Measurements from ENCODE around the gene TTC33. TPM values are rescaled to one million over a fixed set of nuclear protein-coding genes. Genes with fewer than 3 reads are reported as not detected.
"Not testable (repeated sequence)": the region's sequence is repeated elsewhere in the genome, so short reads cannot be mapped to it uniquely, and the experiment has no call there.

Gene TTC33
- total RNA-seq, 1 experiment from 2014 or later = 12.6 TPM

GRCh38 chr5:40646266-40646665 is 109.5 kb downstream of the TTC33 start:
- H3K4me1 ChIP-seq (ENCODE audit: control insufficient read depth, insufficient read depth, low read length) = no peaks in the 10 kb centered on the region; the same call in 1 of the 2 replicates
- no peak for TF ChIP-seq TCF7L2 (IDR thresholded peaks at IDR 0.05; ENCODE audit: low read depth, low read length)
- no peak for TF ChIP-seq SIN3A (IDR thresholded peaks at IDR 0.05; ENCODE audit: borderline replicate concordance, insufficient read depth, low read depth, low read length)
- TF ChIP-seq REST (IDR thresholded peaks at IDR 0.05; ENCODE audit: insufficient read depth in 1 of 2, low read depth in 2 of 2, low read length in 1 of 2) = no peak
- TF ChIP-seq CTCF (IDR thresholded peaks at IDR 0.05) = no peak
- TF ChIP-seq POLR2AphosphoS5 (IDR thresholded peaks at IDR 0.05; ENCODE audit: low read depth, low read length) = no peak
- H3K9me3 ChIP-seq (ENCODE audit: control insufficient read depth, insufficient read depth, low read depth, low read length) = no peaks in the 10 kb centered on the region
- ChIA-PET POLR2A (no interaction called here), CTCF (no interaction called here)
- ATAC-seq (no peak), DNase-seq (ENCODE audit: low read depth, low spot score) (no peak)
- no peak overlapping the region for H3K4me3 ChIP-seq (ENCODE audit: low read depth in 2 of 2, low read length in 2 of 2)
- intact Hi-C loops (cut with micrococcal nuclease; ENCODE audit: unreplicated experiment) = no loop called here
- in situ Hi-C loops (cut with HindIII; ENCODE audit: low pct_unique_long_range_greater_than_20kb, low sequenced_read_pairs) = no loop called here
- no peak overlapping the region for H3K27ac ChIP-seq (ENCODE audit: low read length)
- BruUV-seq (replicated peaks) = no TSS peak
- no peaks in the 10 kb centered on the region for H3K27me3 ChIP-seq (ENCODE audit: control insufficient read depth, insufficient read depth, low read length)
- H3K36me3 ChIP-seq (ENCODE audit: control insufficient read depth, insufficient read depth, low read length) = no peaks in the 10 kb centered on the region

- ATAC-seq; H3K4me1 ChIP-seq (ENCODE audit: control insufficient read depth, insufficient read depth, low read length); DNase-seq (ENCODE audit: low read depth, low spot score); CTCF ChIA-PET; H3K27ac ChIP-seq (ENCODE audit: low read length); intact Hi-C loops (cut with micrococcal nuclease; ENCODE audit: unreplicated experiment); H3K4me3 ChIP-seq (ENCODE audit: low read depth in 2 of 2, low read length in 2 of 2); BruUV-seq (replicated peaks); in situ Hi-C loops (cut with HindIII; ENCODE audit: low pct_unique_long_range_greater_than_20kb, low sequenced_read_pairs); POLR2A ChIA-PET; H3K36me3 ChIP-seq (ENCODE audit: control insufficient read depth, insufficient read depth, low read length); H3K27me3 ChIP-seq (ENCODE audit: control insufficient read depth, insufficient read depth, low read length); H3K9me3 ChIP-seq (ENCODE audit: control insufficient read depth, insufficient read depth, low read depth, low read length): not testable (repeated sequence)
Measured at GRCh38 chr5:40639531-40639930, 116.2 kb downstream of the TTC33 start.

GRCh38 chr5:40634593-40634992 is 121.2 kb downstream of the TTC33 start:
- no peak for TF ChIP-seq POLR2AphosphoS5 (IDR thresholded peaks at IDR 0.05; ENCODE audit: low read depth, low read length)
- TF ChIP-seq TCF7L2 (IDR thresholded peaks at IDR 0.05; ENCODE audit: low read depth, low read length) = no peak
- TF ChIP-seq CTCF (IDR thresholded peaks at IDR 0.05) = no peak
- TF ChIP-seq SIN3A (IDR thresholded peaks at IDR 0.05; ENCODE audit: borderline replicate concordance, insufficient read depth, low read depth, low read length) = no peak
- no peak for TF ChIP-seq REST (IDR thresholded peaks at IDR 0.05; ENCODE audit: insufficient read depth in 1 of 2, low read depth in 2 of 2, low read length in 1 of 2)
- Histone ChIP-seq H3K4me3 (ENCODE audit: low read depth in 2 of 2, low read length in 2 of 2) (no peak overlapping the region), H3K4me1 (ENCODE audit: control insufficient read depth, insufficient read depth, low read length) (no peaks in the 10 kb centered on the region), H3K27ac (ENCODE audit: low read length) (no peak overlapping the region), H3K27me3 (ENCODE audit: control insufficient read depth, insufficient read depth, low read length) (no peaks in the 10 kb centered on the region), H3K36me3 (ENCODE audit: control insufficient read depth, insufficient read depth, low read length) (no peaks in the 10 kb centered on the region), H3K9me3 (ENCODE audit: control insufficient read depth, insufficient read depth, low read depth, low read length) (no peaks in the 10 kb centered on the region)
- CTCF ChIA-PET = no interaction called here
- POLR2A ChIA-PET = no interaction called here
- in situ Hi-C loops (cut with HindIII; ENCODE audit: low pct_unique_long_range_greater_than_20kb, low sequenced_read_pairs) (no loop called here), intact Hi-C loops (cut with micrococcal nuclease; ENCODE audit: unreplicated experiment) (no loop called here)
- ATAC-seq (no peak), DNase-seq (ENCODE audit: low read depth, low spot score) (no peak)
- BruUV-seq (replicated peaks) = no TSS peak
